Measurements from ENCODE around the gene DNAJB9. TPM values are rescaled to one million over a fixed set of nuclear protein-coding genes. Genes with fewer than 3 reads are reported as not detected.

Gene DNAJB9
- total and polyA plus RNA-seq, 4 donors = 11.4 to 40.0 (median 28.1) TPM

DNA sequence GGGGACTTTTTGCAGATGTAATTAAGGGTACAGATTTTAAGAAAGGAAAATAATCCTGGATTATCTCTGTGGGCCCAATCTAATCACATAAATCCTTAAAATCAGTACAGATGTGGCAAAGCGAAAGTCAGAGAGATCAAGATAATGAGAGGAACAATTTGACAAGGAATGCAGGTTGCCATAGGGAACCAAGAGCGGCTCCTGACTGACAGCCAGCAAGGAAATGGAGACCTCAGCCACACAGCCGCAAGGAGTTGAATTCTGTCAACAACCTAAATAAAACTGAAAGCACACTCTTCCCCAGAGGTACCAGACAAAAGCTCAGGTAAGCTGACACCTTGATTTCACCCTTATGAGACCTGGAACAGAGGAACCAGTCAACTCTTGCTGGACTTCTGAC lies 40.3 kb upstream of the DNAJB9 start:
- no peak overlapping the region for H3K9ac ChIP-seq (ENCODE audit: insufficient read depth in 1 of 2, low read length in 2 of 2)
- no peaks in the 10 kb centered on the region for H3K27me3 ChIP-seq (ENCODE audit: control insufficient read depth in 3 of 3, insufficient read depth in 3 of 3, low read length in 2 of 3)
- no peaks in the 10 kb centered on the region for H3K36me3 ChIP-seq (ENCODE audit: control insufficient read depth in 4 of 4, insufficient read depth in 4 of 4, low read length in 4 of 4)
- H3K4me3 ChIP-seq = no peak overlapping the region
- ATAC-seq (ENCODE audit: insufficient read depth, low FRiP score) (no peak), DNase-seq (no peak)
- H3K4me1 ChIP-seq (ENCODE audit: control insufficient read depth in 5 of 5, insufficient read depth in 5 of 5, low read length in 5 of 5) = peaks cover 0 to 13% (median 4%) of the 10 kb centered on the region in 5 donors
- no peak overlapping the region for H3K27ac ChIP-seq (ENCODE audit: low read depth in 1 of 2, low read length in 1 of 2)
- TF ChIP-seq, protein P1, sequence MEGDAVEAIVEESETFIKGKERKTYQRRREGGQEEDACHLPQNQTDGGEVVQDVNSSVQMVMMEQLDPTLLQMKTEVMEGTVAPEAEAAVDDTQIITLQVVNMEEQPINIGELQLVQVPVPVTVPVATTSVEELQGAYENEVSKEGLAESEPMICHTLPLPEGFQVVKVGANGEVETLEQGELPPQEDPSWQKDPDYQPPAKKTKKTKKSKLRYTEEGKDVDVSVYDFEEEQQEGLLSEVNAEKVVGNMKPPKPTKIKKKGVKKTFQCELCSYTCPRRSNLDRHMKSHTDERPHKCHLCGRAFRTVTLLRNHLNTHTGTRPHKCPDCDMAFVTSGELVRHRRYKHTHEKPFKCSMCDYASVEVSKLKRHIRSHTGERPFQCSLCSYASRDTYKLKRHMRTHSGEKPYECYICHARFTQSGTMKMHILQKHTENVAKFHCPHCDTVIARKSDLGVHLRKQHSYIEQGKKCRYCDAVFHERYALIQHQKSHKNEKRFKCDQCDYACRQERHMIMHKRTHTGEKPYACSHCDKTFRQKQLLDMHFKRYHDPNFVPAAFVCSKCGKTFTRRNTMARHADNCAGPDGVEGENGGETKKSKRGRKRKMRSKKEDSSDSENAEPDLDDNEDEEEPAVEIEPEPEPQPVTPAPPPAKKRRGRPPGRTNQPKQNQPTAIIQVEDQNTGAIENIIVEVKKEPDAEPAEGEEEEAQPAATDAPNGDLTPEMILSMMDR (IDR thresholded peaks at IDR 0.05; ENCODE audit: control extremely low read depth, extremely low read depth) = no peak
- H3K9me3 ChIP-seq (ENCODE audit: control insufficient read depth in 4 of 4, insufficient read depth in 3 of 4, low read length in 3 of 4) = no peaks in the 10 kb centered on the region
- 73 to 79% methylated on average over 3 of the region's 3 CpGs for WGBS, 2 donors

- WGBS, 2 donors = 95 to 100% methylated on average over 3 of the region's 3 CpGs
- DNase-seq = no peak
- Histone ChIP-seq H3K27ac (ENCODE audit: low read depth in 1 of 2, low read length in 1 of 2) (no peak overlapping the region), H3K4me1 (ENCODE audit: control insufficient read depth in 5 of 5, insufficient read depth in 5 of 5, low read length in 5 of 5) (no peaks in the 10 kb centered on the region), H3K27me3 (ENCODE audit: control insufficient read depth in 3 of 3, insufficient read depth in 3 of 3, low read length in 2 of 3) (peaks cover 0 to 3% (median 0%) of the 10 kb centered on the region in 3 donors), H3K4me3 (no peak overlapping the region), H3K36me3 (ENCODE audit: control insufficient read depth in 4 of 4, insufficient read depth in 4 of 4, low read length in 4 of 4) (no peaks in the 10 kb centered on the region), H3K9me3 (ENCODE audit: control insufficient read depth in 4 of 4, insufficient read depth in 3 of 4, low read length in 3 of 4) (no peaks in the 10 kb centered on the region), H3K9ac (ENCODE audit: insufficient read depth in 1 of 2, low read length in 2 of 2) (no peak overlapping the region)
- TF ChIP-seq, protein P1 (IDR thresholded peaks at IDR 0.05; ENCODE audit: control extremely low read depth, extremely low read depth) = no peak
- ATAC-seq (ENCODE audit: insufficient read depth, low FRiP score) = no peak
Observed at GRCh38 chr7:108533712-108534111, 36.0 kb upstream of the DNAJB9 start.

- Histone ChIP-seq H3K4me3 (no peak overlapping the region), H3K4me1 (ENCODE audit: control insufficient read depth in 5 of 5, insufficient read depth in 5 of 5, low read length in 5 of 5) (no peaks in the 10 kb centered on the region), H3K36me3 (ENCODE audit: control insufficient read depth in 4 of 4, insufficient read depth in 4 of 4, low read length in 4 of 4) (no peaks in the 10 kb centered on the region), H3K9ac (ENCODE audit: insufficient read depth in 1 of 2, low read length in 2 of 2) (no peak overlapping the region), H3K27ac (ENCODE audit: low read depth in 1 of 2, low read length in 1 of 2) (no peak overlapping the region), H3K27me3 (ENCODE audit: control insufficient read depth in 3 of 3, insufficient read depth in 3 of 3, low read length in 2 of 3) (peaks cover 0 to 3% (median 0%) of the 10 kb centered on the region in 3 donors), H3K9me3 (ENCODE audit: control insufficient read depth in 4 of 4, insufficient read depth in 3 of 4, low read length in 3 of 4) (no peaks in the 10 kb centered on the region)
- WGBS, 2 donors = 53 to 65% methylated on average over 5 of the region's 5 CpGs
- TF ChIP-seq, protein P1 (IDR thresholded peaks at IDR 0.05; ENCODE audit: control extremely low read depth, extremely low read depth) = no peak
- ATAC-seq (ENCODE audit: insufficient read depth, low FRiP score) = no peak
- no peak for DNase-seq
Observed at GRCh38 chr7:108535257-108535656, 34.4 kb upstream of the DNAJB9 start.

GRCh38 chr7:108535744-108536143 lies 33.9 kb upstream of the DNAJB9 start:
- DNase-seq (no peak), ATAC-seq (ENCODE audit: insufficient read depth, low FRiP score) (no peak)
- Histone ChIP-seq H3K27me3 (ENCODE audit: control insufficient read depth in 3 of 3, insufficient read depth in 3 of 3, low read length in 2 of 3) (peaks cover 0 to 3% (median 0%) of the 10 kb centered on the region in 3 donors), H3K27ac (ENCODE audit: low read depth in 1 of 2, low read length in 1 of 2) (no peak overlapping the region), H3K4me1 (ENCODE audit: control insufficient read depth in 5 of 5, insufficient read depth in 5 of 5, low read length in 5 of 5) (no peaks in the 10 kb centered on the region), H3K9me3 (ENCODE audit: control insufficient read depth in 4 of 4, insufficient read depth in 3 of 4, low read length in 3 of 4) (no peaks in the 10 kb centered on the region), H3K4me3 (no peak overlapping the region), H3K9ac (ENCODE audit: insufficient read depth in 1 of 2, low read length in 2 of 2) (no peak overlapping the region), H3K36me3 (ENCODE audit: control insufficient read depth in 4 of 4, insufficient read depth in 4 of 4, low read length in 4 of 4) (no peaks in the 10 kb centered on the region)
- TF ChIP-seq, protein P1 (IDR thresholded peaks at IDR 0.05; ENCODE audit: control extremely low read depth, extremely low read depth) = no peak
- WGBS, 2 donors = 33 to 60% methylated on average over 1 of the region's 1 CpG
